ENCODE results near the gene EDAR. TPM values are rescaled to one million over a fixed set of nuclear protein-coding genes. Genes with fewer than 3 reads are reported as not detected.

Gene EDAR
- total RNA-seq, 1 donor from 2014 or later = not detected

DNA sequence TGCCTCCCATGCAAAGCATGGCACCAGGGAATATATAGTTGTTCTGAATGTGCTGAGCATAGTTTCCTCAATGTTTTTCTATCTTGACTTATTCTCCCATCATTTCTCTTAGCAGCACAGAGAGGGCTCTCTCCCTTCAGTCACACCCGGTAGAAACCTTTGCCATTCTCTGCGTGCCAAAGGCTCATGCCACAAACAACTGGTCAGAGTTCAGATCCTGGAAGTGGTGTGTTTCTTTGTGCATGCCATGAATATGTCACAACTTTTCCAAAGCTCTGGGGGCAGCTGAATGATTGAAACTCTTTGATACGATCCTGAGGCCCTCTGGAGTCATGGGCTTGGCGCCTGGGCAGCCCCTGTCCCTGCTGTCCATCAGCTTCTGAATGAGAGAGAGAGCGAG, 28.0 kb upstream of the EDAR start:
- no peak overlapping the region for H3K4me3 ChIP-seq (ENCODE audit: insufficient read depth, low read depth, low read length)
- no peak overlapping the region for H3K27ac ChIP-seq (ENCODE audit: low read depth, low read length)
- Mint-ChIP-seq H3K27ac (ENCODE audit: unreplicated experiment) (no peak overlapping the region), H3K27me3 (ENCODE audit: low read depth, unreplicated experiment) (peaks cover 43% of the 10 kb centered on the region), H3K4me3 (ENCODE audit: unreplicated experiment) (no peak overlapping the region), H3K9me3 (ENCODE audit: unreplicated experiment) (no peaks in the 10 kb centered on the region), H3K36me3 (ENCODE audit: low read depth, unreplicated experiment) (no peaks in the 10 kb centered on the region), H3K4me1 (ENCODE audit: low read depth, unreplicated experiment) (peaks cover 7% of the 10 kb centered on the region)
- FAIRE-seq (no peak), DNase-seq (ENCODE audit: low read depth) (no peak)
- H3K27me3 ChIP-seq (ENCODE audit: insufficient read depth, low read length) = peaks cover 46% of the 10 kb centered on the region
- peaks cover 8% of the 10 kb centered on the region for H3K4me1 ChIP-seq (ENCODE audit: insufficient read depth, low read length)
- no peaks in the 10 kb centered on the region for H3K9me3 ChIP-seq (ENCODE audit: insufficient read depth, low read depth, low read length)
- H3K36me3 ChIP-seq (ENCODE audit: insufficient read depth, low read length) = no peaks in the 10 kb centered on the region
- no peak overlapping the region for H2AFZ ChIP-seq (ENCODE audit: low read depth, low read length)
- no peaks in the 10 kb centered on the region for H3K79me2 ChIP-seq (ENCODE audit: insufficient read depth, low read length)
- no peak for TF ChIP-seq CTCF (IDR thresholded peaks at IDR 0.05; ENCODE audit: insufficient read depth, low read depth, low read length)
- no peak for TF ChIP-seq EZH2 (IDR thresholded peaks at IDR 0.05; ENCODE audit: insufficient read depth, low read length)
- H3K4me2 ChIP-seq (ENCODE audit: low read length) = no peak overlapping the region
- no peaks in the 10 kb centered on the region for H4K20me1 ChIP-seq (ENCODE audit: insufficient read depth, low read length)
- no peak overlapping the region for H3K9ac ChIP-seq (ENCODE audit: low read length)

DNA sequence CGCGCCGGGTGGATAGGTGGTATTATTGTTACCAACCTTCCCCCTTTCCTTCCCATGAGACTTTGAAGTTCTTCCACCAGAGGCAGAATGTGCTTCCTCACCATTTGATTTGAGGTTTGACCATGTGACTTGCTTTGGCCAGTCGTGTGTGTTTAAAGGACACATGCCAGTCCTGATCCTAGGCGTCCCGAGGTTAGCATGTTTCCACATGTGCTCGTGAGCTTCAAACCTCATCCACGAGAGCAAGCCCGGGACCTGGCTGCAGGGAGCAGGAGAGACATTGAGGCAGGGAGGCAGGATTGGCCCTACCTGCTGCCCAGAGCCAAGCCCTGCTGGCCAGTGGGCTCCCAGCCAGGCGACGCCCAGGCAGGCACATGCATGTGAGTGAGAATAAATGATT, 27.4 kb upstream of the EDAR start:
- no peaks in the 10 kb centered on the region for H3K79me2 ChIP-seq (ENCODE audit: insufficient read depth, low read length)
- H3K4me3 ChIP-seq (ENCODE audit: insufficient read depth, low read depth, low read length) = no peak overlapping the region
- no peak overlapping the region for H3K27ac ChIP-seq (ENCODE audit: low read depth, low read length)
- H4K20me1 ChIP-seq (ENCODE audit: insufficient read depth, low read length) = no peaks in the 10 kb centered on the region
- H3K9ac ChIP-seq (ENCODE audit: low read length) = no peak overlapping the region
- no peak for DNase-seq (ENCODE audit: low read depth)
- peaks cover 46% of the 10 kb centered on the region for H3K27me3 ChIP-seq (ENCODE audit: insufficient read depth, low read length)
- no peak overlapping the region for H3K4me2 ChIP-seq (ENCODE audit: low read length)
- no peaks in the 10 kb centered on the region for H3K36me3 ChIP-seq (ENCODE audit: insufficient read depth, low read length)
- peaks cover 7% of the 10 kb centered on the region for H3K4me1 Mint-ChIP-seq (ENCODE audit: low read depth, unreplicated experiment)
- no peak overlapping the region for H2AFZ ChIP-seq (ENCODE audit: low read depth, low read length)
- no peak for FAIRE-seq
- H3K27me3 Mint-ChIP-seq (ENCODE audit: low read depth, unreplicated experiment) = peaks cover 43% of the 10 kb centered on the region
- no peaks in the 10 kb centered on the region for H3K36me3 Mint-ChIP-seq (ENCODE audit: low read depth, unreplicated experiment)
- H3K4me3 Mint-ChIP-seq (ENCODE audit: unreplicated experiment) = no peak overlapping the region
- H3K27ac Mint-ChIP-seq (ENCODE audit: unreplicated experiment) = no peak overlapping the region
- no peaks in the 10 kb centered on the region for H3K9me3 ChIP-seq (ENCODE audit: insufficient read depth, low read depth, low read length)
- peaks cover 8% of the 10 kb centered on the region for H3K4me1 ChIP-seq (ENCODE audit: insufficient read depth, low read length)
- H3K9me3 Mint-ChIP-seq (ENCODE audit: unreplicated experiment) = no peaks in the 10 kb centered on the region
- TF ChIP-seq EZH2 (IDR thresholded peaks at IDR 0.05; ENCODE audit: insufficient read depth, low read length) = no peak
- TF ChIP-seq CTCF (IDR thresholded peaks at IDR 0.05; ENCODE audit: insufficient read depth, low read depth, low read length) = no peak

GRCh38 chr2:109014476-109014875, 25.5 kb upstream of the EDAR start:
- Histone ChIP-seq H3K9ac (ENCODE audit: low read length) (no peak overlapping the region), H3K27ac (ENCODE audit: low read depth, low read length) (no peak overlapping the region), H2AFZ (ENCODE audit: low read depth, low read length) (no peak overlapping the region), H3K4me1 (ENCODE audit: insufficient read depth, low read length) (no peaks in the 10 kb centered on the region), H3K4me2 (ENCODE audit: low read length) (no peak overlapping the region), H3K27me3 (ENCODE audit: insufficient read depth, low read length) (peaks cover 44% of the 10 kb centered on the region), H3K79me2 (ENCODE audit: insufficient read depth, low read length) (no peaks in the 10 kb centered on the region), H3K36me3 (ENCODE audit: insufficient read depth, low read length) (no peaks in the 10 kb centered on the region), H3K4me3 (ENCODE audit: insufficient read depth, low read depth, low read length) (no peak overlapping the region), H4K20me1 (ENCODE audit: insufficient read depth, low read length) (no peaks in the 10 kb centered on the region), H3K9me3 (ENCODE audit: insufficient read depth, low read depth, low read length) (no peaks in the 10 kb centered on the region)
- DNase-seq (ENCODE audit: low read depth) (no peak), FAIRE-seq (no peak)
- no peaks in the 10 kb centered on the region for H3K9me3 Mint-ChIP-seq (ENCODE audit: unreplicated experiment)
- no peak overlapping the region for H3K4me3 Mint-ChIP-seq (ENCODE audit: unreplicated experiment)
- no peak overlapping the region for H3K27ac Mint-ChIP-seq (ENCODE audit: unreplicated experiment)
- peaks cover 32% of the 10 kb centered on the region for H3K27me3 Mint-ChIP-seq (ENCODE audit: low read depth, unreplicated experiment)
- H3K36me3 Mint-ChIP-seq (ENCODE audit: low read depth, unreplicated experiment) = no peaks in the 10 kb centered on the region
- TF ChIP-seq EZH2 (IDR thresholded peaks at IDR 0.05; ENCODE audit: insufficient read depth, low read length) (no peak), CTCF (IDR thresholded peaks at IDR 0.05; ENCODE audit: insufficient read depth, low read depth, low read length) (no peak)
- H3K4me1 Mint-ChIP-seq (ENCODE audit: low read depth, unreplicated experiment) = peaks cover 10% of the 10 kb centered on the region

All from astrocyte (in vitro differentiated cells and primary cell).